Measurements from ENCODE around the gene PRM2. TPM values are rescaled to one million over a fixed set of nuclear protein-coding genes. Genes with fewer than 3 reads are reported as not detected.

Gene PRM2
- total and polyA plus RNA-seq, 2 experiments from 2014 or later = not detected

DNA sequence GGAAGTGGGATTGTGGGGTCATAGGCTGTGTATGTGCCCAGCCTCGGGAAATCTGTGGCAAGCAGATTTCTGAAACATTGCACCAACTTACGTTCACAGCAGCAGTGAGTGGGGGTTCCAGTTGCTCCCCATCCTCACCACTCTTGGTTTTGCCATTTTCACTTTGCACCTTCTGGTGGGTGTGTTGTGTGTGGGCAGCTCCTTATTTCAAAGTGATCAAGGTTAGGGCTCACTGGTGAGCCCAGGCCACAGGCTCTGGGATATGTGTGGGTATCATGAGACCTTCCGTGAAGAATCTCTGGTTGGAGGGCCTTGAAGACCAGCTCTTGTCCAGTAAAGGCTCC is 34.3 kb upstream of the PRM2 start (continued):
- TF ChIP-seq, protein P1, sequence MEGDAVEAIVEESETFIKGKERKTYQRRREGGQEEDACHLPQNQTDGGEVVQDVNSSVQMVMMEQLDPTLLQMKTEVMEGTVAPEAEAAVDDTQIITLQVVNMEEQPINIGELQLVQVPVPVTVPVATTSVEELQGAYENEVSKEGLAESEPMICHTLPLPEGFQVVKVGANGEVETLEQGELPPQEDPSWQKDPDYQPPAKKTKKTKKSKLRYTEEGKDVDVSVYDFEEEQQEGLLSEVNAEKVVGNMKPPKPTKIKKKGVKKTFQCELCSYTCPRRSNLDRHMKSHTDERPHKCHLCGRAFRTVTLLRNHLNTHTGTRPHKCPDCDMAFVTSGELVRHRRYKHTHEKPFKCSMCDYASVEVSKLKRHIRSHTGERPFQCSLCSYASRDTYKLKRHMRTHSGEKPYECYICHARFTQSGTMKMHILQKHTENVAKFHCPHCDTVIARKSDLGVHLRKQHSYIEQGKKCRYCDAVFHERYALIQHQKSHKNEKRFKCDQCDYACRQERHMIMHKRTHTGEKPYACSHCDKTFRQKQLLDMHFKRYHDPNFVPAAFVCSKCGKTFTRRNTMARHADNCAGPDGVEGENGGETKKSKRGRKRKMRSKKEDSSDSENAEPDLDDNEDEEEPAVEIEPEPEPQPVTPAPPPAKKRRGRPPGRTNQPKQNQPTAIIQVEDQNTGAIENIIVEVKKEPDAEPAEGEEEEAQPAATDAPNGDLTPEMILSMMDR (conservative IDR thresholded peaks at IDR 0.05; ENCODE audit: low read depth in 2 of 2) = no peak
- no peak for TF ChIP-seq POLR2AphosphoS5 (IDR thresholded peaks at IDR 0.05; ENCODE audit: low read depth)

DNA sequence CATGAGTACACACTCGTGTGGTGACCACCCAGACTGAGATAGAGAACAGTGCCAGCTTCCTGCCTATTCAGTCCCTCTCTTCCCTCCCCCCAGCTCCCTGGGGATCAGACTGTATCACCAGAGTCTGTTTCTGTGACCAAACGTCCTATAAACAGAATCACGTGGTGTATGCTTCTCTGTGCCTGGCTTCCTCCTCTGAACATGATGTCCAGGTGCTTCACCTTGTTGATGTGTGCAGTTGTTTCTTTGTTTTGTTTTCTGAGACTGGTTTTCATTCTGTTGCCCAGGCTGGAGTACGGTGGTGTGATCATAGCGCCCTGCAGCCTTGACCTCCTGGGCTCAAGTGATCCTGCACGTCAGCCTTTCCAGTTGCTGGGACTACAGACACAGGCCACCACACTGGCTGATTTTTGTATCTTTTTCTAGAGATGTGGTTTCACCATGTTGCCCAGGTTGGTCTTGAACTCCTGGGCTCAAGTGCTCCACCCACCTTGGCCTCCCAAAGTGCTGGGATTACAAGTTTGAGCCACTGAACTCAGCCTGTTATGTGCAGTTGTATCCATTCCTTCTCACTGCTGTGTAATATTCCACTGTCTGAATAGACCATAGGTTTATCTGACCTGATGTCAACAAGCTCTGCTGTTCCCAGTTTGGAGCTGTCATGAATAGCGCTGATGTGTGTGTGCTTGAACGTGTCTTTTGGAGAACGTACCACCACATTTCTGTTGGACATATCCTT is 33.8 kb upstream of the PRM2 start:
- Mint-ChIP-seq H3K27me3 (ENCODE audit: insufficient read depth, low read depth, poor library complexity) (peaks cover 11% of the 10 kb centered on the region), H3K4me1 (peaks cover 39% of the 10 kb centered on the region), H3K9me3 (0 out of 3 replicates have a peak, but pooled peaks cover 2% of the 10 kb centered on the region), H3K36me3 (ENCODE audit: low read depth) (no peaks in the 10 kb centered on the region; the same call in 2 of the 3 replicates), H3K27ac (no peak overlapping the region), H3K4me3 (no peak overlapping the region)
- DNase-seq (ENCODE audit: low spot score) = no peak
- Histone ChIP-seq H2AFZ (no peak overlapping the region), H3K79me2 (replicated peaks; ENCODE audit: insufficient read depth) (no peaks in the 10 kb centered on the region), H3K9me2 (ENCODE audit: insufficient read depth) (no peaks in the 10 kb centered on the region; the same call in 1 of the 2 replicates), H3K27ac (ENCODE audit: low read depth) (no peak overlapping the region), H3K4me2 (no peak overlapping the region), H3F3A (replicated peaks; ENCODE audit: low read depth) (peaks cover 29% of the 10 kb centered on the region), H4K20me1 (replicated peaks; ENCODE audit: insufficient read depth) (no peaks in the 10 kb centered on the region), H3K4me1 (ENCODE audit: insufficient read depth) (peaks cover 34% of the 10 kb centered on the region), H3K27me3 (ENCODE audit: insufficient read depth) (no peaks in the 10 kb centered on the region), H3K36me3 (ENCODE audit: insufficient read depth) (no peaks in the 10 kb centered on the region; the same call in 1 of the 2 replicates), H3K4me3 (no peak overlapping the region)
- TF ChIP-seq, protein P2, sequence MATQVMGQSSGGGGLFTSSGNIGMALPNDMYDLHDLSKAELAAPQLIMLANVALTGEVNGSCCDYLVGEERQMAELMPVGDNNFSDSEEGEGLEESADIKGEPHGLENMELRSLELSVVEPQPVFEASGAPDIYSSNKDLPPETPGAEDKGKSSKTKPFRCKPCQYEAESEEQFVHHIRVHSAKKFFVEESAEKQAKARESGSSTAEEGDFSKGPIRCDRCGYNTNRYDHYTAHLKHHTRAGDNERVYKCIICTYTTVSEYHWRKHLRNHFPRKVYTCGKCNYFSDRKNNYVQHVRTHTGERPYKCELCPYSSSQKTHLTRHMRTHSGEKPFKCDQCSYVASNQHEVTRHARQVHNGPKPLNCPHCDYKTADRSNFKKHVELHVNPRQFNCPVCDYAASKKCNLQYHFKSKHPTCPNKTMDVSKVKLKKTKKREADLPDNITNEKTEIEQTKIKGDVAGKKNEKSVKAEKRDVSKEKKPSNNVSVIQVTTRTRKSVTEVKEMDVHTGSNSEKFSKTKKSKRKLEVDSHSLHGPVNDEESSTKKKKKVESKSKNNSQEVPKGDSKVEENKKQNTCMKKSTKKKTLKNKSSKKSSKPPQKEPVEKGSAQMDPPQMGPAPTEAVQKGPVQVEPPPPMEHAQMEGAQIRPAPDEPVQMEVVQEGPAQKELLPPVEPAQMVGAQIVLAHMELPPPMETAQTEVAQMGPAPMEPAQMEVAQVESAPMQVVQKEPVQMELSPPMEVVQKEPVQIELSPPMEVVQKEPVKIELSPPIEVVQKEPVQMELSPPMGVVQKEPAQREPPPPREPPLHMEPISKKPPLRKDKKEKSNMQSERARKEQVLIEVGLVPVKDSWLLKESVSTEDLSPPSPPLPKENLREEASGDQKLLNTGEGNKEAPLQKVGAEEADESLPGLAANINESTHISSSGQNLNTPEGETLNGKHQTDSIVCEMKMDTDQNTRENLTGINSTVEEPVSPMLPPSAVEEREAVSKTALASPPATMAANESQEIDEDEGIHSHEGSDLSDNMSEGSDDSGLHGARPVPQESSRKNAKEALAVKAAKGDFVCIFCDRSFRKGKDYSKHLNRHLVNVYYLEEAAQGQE (IDR thresholded peaks at IDR 0.05; ENCODE audit: unreplicated experiment) = no peak
- TF ChIP-seq NANOG (IDR thresholded peaks at IDR 0.05; ENCODE audit: borderline replicate concordance) (no peak), ZNF114 (CRISPR knock-in tag; IDR thresholded peaks at IDR 0.05) (no peak), JUNB (IDR thresholded peaks at IDR 0.05; ENCODE audit: unreplicated experiment) (no peak), CREB1 (CRISPR knock-in tag; IDR thresholded peaks at IDR 0.05; ENCODE audit: low read depth) (no peak), POLR2AphosphoS5 (IDR thresholded peaks at IDR 0.05; ENCODE audit: low read depth) (no peak)
- no peak for ATAC-seq
